ENCODE measurements around the gene FBLN1. TPM values are rescaled to one million over a fixed set of nuclear protein-coding genes. Genes with fewer than 3 reads are reported as not detected.

Gene FBLN1
- total RNA-seq, 1 donor from 2014 or later = 307 TPM

GRCh38 chr22:45645526-45646414 lies 143.1 kb downstream of the FBLN1 start:
- H3K4me3 ChIP-seq = no peak overlapping the region
- peak; percentile 93 to 97 for ATAC-seq

GRCh38 chr22:45647532-45648225 lies 145.0 kb downstream of the FBLN1 start:
- H3K4me1 ChIP-seq = peaks cover 10% of the 10 kb centered on the region
- intact Hi-C loops (cut with DNase I) = no loop called here
- no peak for TF ChIP-seq CTCF (IDR thresholded peaks at IDR 0.05)
- no peak overlapping the region for H3K27ac ChIP-seq
- H3K27me3 ChIP-seq (ENCODE audit: low read depth) = peaks cover 18% of the 10 kb centered on the region
- no peaks in the 10 kb centered on the region for H3K36me3 ChIP-seq
- H3K4me3 ChIP-seq = no peak overlapping the region
- ATAC-seq (no peak), DNase-seq (no peak)
- H3K9me3 ChIP-seq = no peaks in the 10 kb centered on the region

More at GRCh38 chr22:45645526-45646414, 143.1 kb downstream of the FBLN1 start:
- intact Hi-C loops (cut with DNase I) = no loop called here
- TF ChIP-seq CTCF (IDR thresholded peaks at IDR 0.05) = peak; percentile 98
- H3K4me1 ChIP-seq = peaks cover 10% of the 10 kb centered on the region
- no peaks in the 10 kb centered on the region for H3K36me3 ChIP-seq
- H3K27me3 ChIP-seq (ENCODE audit: low read depth) = peaks cover 26% of the 10 kb centered on the region
- DNase-seq = peak; percentile 83
- no peaks in the 10 kb centered on the region for H3K9me3 ChIP-seq
- H3K27ac ChIP-seq = no peak overlapping the region

- intact Hi-C loops (cut with DNase I) = no loop called here
- ATAC-seq = no peak
- TF ChIP-seq CTCF (IDR thresholded peaks at IDR 0.05) = no peak
- H3K4me1 ChIP-seq = peaks cover 10% of the 10 kb centered on the region
- H3K4me3 ChIP-seq = no peak overlapping the region
- H3K9me3 ChIP-seq = no peaks in the 10 kb centered on the region
- DNase-seq = no peak
- no peaks in the 10 kb centered on the region for H3K36me3 ChIP-seq
- peaks cover 18% of the 10 kb centered on the region for H3K27me3 ChIP-seq (ENCODE audit: low read depth)
- no peak overlapping the region for H3K27ac ChIP-seq
These were observed 145.8 kb downstream of the FBLN1 start for GRCh38 chr22:45648301-45649117.

- TF ChIP-seq CTCF (IDR thresholded peaks at IDR 0.05) = no peak
- intact Hi-C loops (cut with DNase I) = no loop called here
- ATAC-seq = no peak
These were observed 147.1 kb downstream of the FBLN1 start for GRCh38 chr22:45649809-45650208.

GRCh38 chr22:45650721-45651120 lies 148.0 kb downstream of the FBLN1 start:
- Histone ChIP-seq H3K27me3 (ENCODE audit: low read depth) (peaks cover 6% of the 10 kb centered on the region), H3K9me3 (no peaks in the 10 kb centered on the region), H3K27ac (no peak overlapping the region), H3K4me3 (no peak overlapping the region), H3K36me3 (no peaks in the 10 kb centered on the region), H3K4me1 (peaks cover 4% of the 10 kb centered on the region)
- intact Hi-C loops (cut with DNase I) = no loop called here
- no peak for TF ChIP-seq CTCF (IDR thresholded peaks at IDR 0.05)
- no peak for ATAC-seq
- DNase-seq = no peak

More at GRCh38 chr22:45649809-45650208, 147.1 kb downstream of the FBLN1 start:
- no peak for DNase-seq
- Histone ChIP-seq H3K4me3 (no peak overlapping the region), H3K27ac (no peak overlapping the region), H3K27me3 (ENCODE audit: low read depth) (peaks cover 15% of the 10 kb centered on the region), H3K36me3 (no peaks in the 10 kb centered on the region), H3K9me3 (no peaks in the 10 kb centered on the region), H3K4me1 (peaks cover 10% of the 10 kb centered on the region)
